ENCODE data around the gene SH3BP2. TPM values are rescaled to one million over a fixed set of nuclear protein-coding genes. Genes with fewer than 3 reads are reported as not detected.

SH3BP2 gene
- total RNA-seq, 2 donors from 2014 or later, result 29.0 to 33.5 TPM

DNA sequence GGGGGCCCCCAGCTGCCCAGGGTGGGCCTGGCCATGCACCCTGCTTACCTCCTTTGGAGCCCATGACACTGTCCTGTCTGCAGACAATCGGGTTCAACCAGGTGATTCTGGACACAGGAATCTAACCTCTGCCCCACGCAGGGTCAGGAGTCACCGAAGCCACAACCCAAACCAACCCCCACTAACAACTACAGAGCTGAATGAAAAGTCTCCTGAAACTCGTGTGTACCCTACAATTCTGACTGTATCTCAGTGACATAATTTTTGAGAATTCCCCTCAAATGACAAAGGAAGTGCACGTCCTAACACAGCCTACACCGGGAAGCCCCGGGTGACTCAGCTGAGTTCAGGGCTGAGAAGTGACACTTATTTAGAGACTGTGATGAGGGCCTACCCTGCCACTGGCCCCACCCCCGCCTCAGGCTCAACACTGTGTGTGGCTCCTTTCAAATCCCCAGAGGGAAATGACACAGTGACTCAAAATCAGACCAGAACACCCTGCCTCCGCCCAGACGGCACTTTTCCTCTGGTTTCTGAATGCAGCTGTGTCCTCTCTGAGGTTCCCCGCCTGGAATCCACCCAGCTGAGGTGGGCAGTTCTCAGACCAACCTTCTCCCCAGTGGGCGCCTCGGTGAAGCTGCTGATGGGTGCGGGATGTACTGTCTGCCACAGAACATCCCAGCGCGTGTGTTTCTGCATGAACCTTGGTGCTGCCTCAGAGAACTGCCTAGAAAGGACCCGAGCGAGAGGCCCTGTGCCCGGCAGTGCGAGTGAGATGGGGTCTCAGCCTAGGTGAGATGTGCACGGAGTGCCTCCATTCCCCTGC is 46.7 kb upstream of the SH3BP2 start:
- Histone ChIP-seq H3K9me3 (no peaks in the 10 kb centered on the region), H3K4me3 (no peak overlapping the region), H3K27me3 (no peaks in the 10 kb centered on the region), H3K27ac (peak overlapping the region in 1 of 4 donors; percentile 58), H3K36me3 (replicated peaks in 1 of 2; ENCODE audit: insufficient read depth in 1 of 2, low read depth in 2 of 2) (peaks cover 9 to 28% of the 10 kb centered on the region in 2 donors), H3K4me1 (no peaks in the 10 kb centered on the region)
- DNase-seq (peak in 1 of 4 donors; percentile 54), ATAC-seq (peak; percentile 62)
- TF ChIP-seq, protein P1, sequence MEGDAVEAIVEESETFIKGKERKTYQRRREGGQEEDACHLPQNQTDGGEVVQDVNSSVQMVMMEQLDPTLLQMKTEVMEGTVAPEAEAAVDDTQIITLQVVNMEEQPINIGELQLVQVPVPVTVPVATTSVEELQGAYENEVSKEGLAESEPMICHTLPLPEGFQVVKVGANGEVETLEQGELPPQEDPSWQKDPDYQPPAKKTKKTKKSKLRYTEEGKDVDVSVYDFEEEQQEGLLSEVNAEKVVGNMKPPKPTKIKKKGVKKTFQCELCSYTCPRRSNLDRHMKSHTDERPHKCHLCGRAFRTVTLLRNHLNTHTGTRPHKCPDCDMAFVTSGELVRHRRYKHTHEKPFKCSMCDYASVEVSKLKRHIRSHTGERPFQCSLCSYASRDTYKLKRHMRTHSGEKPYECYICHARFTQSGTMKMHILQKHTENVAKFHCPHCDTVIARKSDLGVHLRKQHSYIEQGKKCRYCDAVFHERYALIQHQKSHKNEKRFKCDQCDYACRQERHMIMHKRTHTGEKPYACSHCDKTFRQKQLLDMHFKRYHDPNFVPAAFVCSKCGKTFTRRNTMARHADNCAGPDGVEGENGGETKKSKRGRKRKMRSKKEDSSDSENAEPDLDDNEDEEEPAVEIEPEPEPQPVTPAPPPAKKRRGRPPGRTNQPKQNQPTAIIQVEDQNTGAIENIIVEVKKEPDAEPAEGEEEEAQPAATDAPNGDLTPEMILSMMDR (IDR thresholded peaks at IDR 0.05), result no peak
- no peak for TF ChIP-seq POLR2A (IDR thresholded peaks at IDR 0.05)
- WGBS, 2 donors, result 67 to 72% methylated on average over 4 to 21 of the region's 21 CpGs
- intact Hi-C loops (cut with DNase I), result no loop called here

DNA sequence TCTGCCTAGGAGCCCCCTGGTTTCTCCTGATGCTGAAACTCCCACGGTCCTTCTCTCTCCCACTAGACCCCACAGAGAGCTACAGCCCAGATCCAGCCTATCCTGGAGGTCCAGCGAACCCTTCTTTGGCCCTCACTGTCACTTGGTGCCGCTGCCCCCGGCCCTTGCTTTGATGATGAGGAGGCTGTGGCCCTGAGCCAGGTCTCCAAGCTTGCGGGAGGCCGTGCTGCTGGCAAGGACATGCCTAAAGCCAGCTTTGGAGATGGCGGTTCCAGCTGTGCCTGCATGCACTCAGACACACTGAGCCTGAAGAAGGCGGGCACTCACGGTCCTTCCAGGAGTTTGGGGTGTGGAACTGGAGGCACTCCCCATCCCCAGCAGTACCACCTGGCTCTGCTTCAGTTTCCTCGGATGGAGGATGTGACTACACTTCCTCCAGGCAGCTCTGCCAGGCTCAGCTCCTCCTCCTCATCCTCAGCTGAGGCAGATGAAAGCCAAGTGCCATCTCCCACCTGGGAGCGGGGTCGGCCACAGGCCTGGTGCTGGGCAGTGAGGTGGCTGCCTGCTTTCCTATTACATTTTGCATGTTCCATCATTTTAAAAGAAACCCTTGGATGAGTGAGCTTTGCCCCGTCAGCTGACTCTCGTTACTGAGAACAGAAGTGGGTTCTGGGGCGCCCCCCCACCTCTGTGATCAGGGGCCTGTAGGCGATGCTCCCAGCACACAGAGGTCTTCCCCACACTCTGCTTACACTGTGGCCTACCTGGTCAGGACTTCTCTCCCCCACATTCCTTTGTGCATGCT is 45.8 kb upstream of the SH3BP2 start:
- TF ChIP-seq POLR2A (IDR thresholded peaks at IDR 0.05), result no peak
- TF ChIP-seq, protein P1 (IDR thresholded peaks at IDR 0.05), result no peak

DNA sequence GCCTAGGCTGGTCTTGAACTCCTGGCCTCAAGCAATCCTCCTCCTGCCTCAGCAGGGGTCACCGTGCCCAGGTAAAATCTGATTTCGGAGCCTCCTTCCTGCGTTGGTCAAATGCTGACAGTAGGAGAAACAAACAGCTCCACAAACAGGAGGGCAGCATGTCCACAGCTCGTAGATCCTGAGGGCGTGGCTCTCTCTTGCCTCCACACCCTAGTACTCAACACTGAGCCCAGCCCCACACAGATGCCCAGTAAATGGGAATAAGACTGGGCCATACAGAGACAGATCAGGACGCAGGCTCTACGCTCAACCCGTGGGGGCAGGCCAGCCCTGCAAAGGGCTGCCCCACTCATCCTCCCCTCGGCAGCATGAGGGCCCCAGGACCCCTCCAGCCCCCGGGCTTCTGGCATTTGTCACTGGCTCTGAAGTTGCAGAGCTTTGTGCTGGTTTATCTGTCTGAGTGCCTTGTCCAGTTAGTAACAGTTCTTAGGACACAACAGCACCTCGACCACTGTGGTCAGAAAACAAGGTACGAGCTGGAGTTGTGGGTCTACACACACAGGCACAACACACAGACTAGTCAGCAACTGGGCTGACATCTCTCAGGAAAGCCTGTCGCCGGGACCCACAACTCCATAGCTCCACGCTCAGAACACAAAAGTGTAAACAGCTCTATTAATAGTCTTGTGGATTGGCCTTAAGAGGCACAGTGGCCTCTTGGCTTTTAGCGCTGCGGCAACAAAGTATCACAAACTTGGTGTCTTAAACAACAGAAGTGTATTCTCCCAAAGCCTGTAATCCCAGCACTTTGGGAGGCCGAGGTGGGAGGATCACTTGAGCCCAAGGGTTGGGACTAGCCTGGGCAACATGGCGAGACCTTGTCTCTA is 41.9 kb upstream of the SH3BP2 start:
- intact Hi-C loops (cut with DNase I), result no loop called here
- Histone ChIP-seq H3K27me3 (no peaks in the 10 kb centered on the region), H3K36me3 (replicated peaks in 1 of 2; ENCODE audit: insufficient read depth in 1 of 2, low read depth in 2 of 2) (peaks cover 9 to 11% of the 10 kb centered on the region in 2 donors), H3K27ac (no peak overlapping the region), H3K9me3 (no peaks in the 10 kb centered on the region), H3K4me1 (peaks cover 16% of the 10 kb centered on the region), H3K4me3 (no peak overlapping the region)
- 87 to 91% methylated on average over 16 to 19 of the region's 19 CpGs for WGBS, 2 donors
- TF ChIP-seq, protein P1 (IDR thresholded peaks at IDR 0.05), result no peak
- TF ChIP-seq POLR2A (IDR thresholded peaks at IDR 0.05), result no peak
- DNase-seq, result no peak
- no peak for ATAC-seq

More for the DNA sequence above, 45.8 kb upstream of the SH3BP2 start:
- Histone ChIP-seq H3K27me3 (no peaks in the 10 kb centered on the region), H3K36me3 (replicated peaks in 1 of 2; ENCODE audit: insufficient read depth in 1 of 2, low read depth in 2 of 2) (peaks cover 9 to 28% of the 10 kb centered on the region in 2 donors), H3K4me3 (no peak overlapping the region), H3K9me3 (no peaks in the 10 kb centered on the region), H3K4me1 (no peaks in the 10 kb centered on the region), H3K27ac (peak overlapping the region in 1 of 4 donors; percentile 58)
- no peak for DNase-seq
- intact Hi-C loops (cut with DNase I), result no loop called here
- ATAC-seq, result no peak
- WGBS, 2 donors, result 85 to 100% methylated on average over 2 to 16 of the region's 16 CpGs

DNA sequence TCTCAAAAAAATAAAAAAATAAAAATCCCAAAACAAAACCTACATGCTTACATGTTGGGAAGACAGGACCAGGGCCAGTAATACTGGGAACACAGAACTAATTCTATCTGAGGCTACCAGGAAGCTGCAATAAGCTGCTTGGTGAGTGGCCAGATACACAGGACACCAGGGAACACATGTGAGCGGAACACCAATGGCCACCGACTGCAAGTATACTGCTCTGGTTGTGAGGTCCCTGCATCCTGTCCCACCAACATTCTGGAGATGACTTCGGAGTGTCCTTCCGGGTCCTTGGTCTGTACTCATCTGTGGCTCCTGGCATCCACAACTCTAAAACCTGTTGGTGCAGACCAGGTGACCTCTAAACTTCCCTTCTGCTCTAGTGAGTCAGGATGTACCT is 39.4 kb upstream of the SH3BP2 start:
- Histone ChIP-seq H3K27me3 (no peaks in the 10 kb centered on the region), H3K4me1 (peaks cover 24% of the 10 kb centered on the region), H3K36me3 (replicated peaks in 1 of 2; ENCODE audit: insufficient read depth in 1 of 2, low read depth in 2 of 2) (no peaks in the 10 kb centered on the region), H3K27ac (no peak overlapping the region), H3K4me3 (no peak overlapping the region), H3K9me3 (no peaks in the 10 kb centered on the region)
- 82 to 91% methylated on average over 4 of the region's 4 CpGs for WGBS, 2 donors
- intact Hi-C loops (cut with DNase I), result no loop called here
- DNase-seq (no peak), ATAC-seq (no peak)
- no peak for TF ChIP-seq POLR2A (IDR thresholded peaks at IDR 0.05)
- TF ChIP-seq, protein P1 (IDR thresholded peaks at IDR 0.05), result no peak

All from body of pancreas (tissue), 4 donors.